ENCODE measurements around the gene COL23A1. TPM values are rescaled to one million over a fixed set of nuclear protein-coding genes. Genes with fewer than 3 reads are reported as not detected.

Gene COL23A1
- polyA plus RNA-seq, 2 of the 4 experiments (the other 2 are of a cell fraction) = not detected

DNA sequence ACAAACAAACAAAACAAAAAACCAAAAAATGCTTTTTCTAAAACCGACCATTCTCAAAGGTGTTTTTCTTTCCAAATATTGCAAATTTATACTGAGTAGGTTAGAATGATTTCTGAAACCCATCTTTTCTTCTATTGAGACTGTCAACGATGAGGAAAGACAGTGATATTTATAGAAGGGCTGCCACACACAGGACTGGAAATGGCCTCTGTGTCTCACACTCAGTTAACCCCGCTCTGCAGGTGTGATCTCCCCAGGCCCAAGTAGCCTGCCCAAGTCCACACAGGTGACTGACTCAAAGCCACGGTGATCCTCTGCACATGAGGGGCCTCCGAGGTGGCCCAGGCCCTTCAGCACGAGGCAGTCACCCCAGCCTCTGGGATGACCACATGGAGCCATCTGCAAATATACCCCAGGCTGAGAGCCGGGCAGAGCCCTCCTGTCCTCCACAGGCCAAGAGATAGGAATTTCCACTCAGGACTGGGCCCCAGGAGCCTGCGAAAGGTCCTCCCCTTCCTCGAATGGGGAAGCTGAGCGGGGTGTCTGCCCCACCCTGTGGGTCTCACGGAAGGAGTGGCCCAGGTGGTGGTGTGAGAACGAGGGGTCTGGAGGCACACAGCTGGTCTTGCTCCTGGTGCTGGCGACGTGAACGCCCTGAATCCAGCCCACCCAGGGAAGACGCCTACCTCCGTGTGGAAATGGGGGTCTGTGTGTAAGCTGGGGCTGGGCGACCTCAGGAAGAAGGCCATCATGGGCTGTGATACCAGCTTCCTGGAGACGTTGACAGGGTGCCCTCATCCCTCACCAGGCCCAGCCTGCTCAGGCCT lies 304.6 kb downstream of the COL23A1 start:
- ChIA-PET CTCF (interaction anchor here (0.6 to 1.3 kb wide), 3 partner anchors 9 to 183 kb away, joined by 3 to 4 read pairs (median 3); no protein-coding TSS in a partner anchor), POLR2A (no interaction called here)
- TF ChIP-seq SREBF2 (IDR thresholded peaks at IDR 0.05) = no peak
- no peak for TF ChIP-seq CHD4 (IDR thresholded peaks at IDR 0.05; ENCODE audit: borderline replicate concordance)
- TF ChIP-seq, protein P1, sequence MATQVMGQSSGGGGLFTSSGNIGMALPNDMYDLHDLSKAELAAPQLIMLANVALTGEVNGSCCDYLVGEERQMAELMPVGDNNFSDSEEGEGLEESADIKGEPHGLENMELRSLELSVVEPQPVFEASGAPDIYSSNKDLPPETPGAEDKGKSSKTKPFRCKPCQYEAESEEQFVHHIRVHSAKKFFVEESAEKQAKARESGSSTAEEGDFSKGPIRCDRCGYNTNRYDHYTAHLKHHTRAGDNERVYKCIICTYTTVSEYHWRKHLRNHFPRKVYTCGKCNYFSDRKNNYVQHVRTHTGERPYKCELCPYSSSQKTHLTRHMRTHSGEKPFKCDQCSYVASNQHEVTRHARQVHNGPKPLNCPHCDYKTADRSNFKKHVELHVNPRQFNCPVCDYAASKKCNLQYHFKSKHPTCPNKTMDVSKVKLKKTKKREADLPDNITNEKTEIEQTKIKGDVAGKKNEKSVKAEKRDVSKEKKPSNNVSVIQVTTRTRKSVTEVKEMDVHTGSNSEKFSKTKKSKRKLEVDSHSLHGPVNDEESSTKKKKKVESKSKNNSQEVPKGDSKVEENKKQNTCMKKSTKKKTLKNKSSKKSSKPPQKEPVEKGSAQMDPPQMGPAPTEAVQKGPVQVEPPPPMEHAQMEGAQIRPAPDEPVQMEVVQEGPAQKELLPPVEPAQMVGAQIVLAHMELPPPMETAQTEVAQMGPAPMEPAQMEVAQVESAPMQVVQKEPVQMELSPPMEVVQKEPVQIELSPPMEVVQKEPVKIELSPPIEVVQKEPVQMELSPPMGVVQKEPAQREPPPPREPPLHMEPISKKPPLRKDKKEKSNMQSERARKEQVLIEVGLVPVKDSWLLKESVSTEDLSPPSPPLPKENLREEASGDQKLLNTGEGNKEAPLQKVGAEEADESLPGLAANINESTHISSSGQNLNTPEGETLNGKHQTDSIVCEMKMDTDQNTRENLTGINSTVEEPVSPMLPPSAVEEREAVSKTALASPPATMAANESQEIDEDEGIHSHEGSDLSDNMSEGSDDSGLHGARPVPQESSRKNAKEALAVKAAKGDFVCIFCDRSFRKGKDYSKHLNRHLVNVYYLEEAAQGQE (IDR thresholded peaks at IDR 0.05) = no peak
- TF ChIP-seq HDAC2 (IDR thresholded peaks at IDR 0.05) = no peak
- no peak for TF ChIP-seq EHF (CRISPR knock-in tag; IDR thresholded peaks at IDR 0.05)
- TF ChIP-seq, protein P2, sequence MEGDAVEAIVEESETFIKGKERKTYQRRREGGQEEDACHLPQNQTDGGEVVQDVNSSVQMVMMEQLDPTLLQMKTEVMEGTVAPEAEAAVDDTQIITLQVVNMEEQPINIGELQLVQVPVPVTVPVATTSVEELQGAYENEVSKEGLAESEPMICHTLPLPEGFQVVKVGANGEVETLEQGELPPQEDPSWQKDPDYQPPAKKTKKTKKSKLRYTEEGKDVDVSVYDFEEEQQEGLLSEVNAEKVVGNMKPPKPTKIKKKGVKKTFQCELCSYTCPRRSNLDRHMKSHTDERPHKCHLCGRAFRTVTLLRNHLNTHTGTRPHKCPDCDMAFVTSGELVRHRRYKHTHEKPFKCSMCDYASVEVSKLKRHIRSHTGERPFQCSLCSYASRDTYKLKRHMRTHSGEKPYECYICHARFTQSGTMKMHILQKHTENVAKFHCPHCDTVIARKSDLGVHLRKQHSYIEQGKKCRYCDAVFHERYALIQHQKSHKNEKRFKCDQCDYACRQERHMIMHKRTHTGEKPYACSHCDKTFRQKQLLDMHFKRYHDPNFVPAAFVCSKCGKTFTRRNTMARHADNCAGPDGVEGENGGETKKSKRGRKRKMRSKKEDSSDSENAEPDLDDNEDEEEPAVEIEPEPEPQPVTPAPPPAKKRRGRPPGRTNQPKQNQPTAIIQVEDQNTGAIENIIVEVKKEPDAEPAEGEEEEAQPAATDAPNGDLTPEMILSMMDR (IDR thresholded peaks at IDR 0.05) = no peak
- no peak for TF ChIP-seq MAFK (IDR thresholded peaks at IDR 0.05; ENCODE audit: partially characterized antibody)
- no peak for TF ChIP-seq NPAS2 (CRISPR knock-in tag; IDR thresholded peaks at IDR 0.05; ENCODE audit: borderline replicate concordance)
- TF ChIP-seq, protein P3, sequence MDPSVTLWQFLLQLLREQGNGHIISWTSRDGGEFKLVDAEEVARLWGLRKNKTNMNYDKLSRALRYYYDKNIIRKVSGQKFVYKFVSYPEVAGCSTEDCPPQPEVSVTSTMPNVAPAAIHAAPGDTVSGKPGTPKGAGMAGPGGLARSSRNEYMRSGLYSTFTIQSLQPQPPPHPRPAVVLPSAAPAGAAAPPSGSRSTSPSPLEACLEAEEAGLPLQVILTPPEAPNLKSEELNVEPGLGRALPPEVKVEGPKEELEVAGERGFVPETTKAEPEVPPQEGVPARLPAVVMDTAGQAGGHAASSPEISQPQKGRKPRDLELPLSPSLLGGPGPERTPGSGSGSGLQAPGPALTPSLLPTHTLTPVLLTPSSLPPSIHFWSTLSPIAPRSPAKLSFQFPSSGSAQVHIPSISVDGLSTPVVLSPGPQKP (IDR thresholded peaks at IDR 0.05; ENCODE audit: low read depth, low read length) = no peak
- TF ChIP-seq, protein P4, sequence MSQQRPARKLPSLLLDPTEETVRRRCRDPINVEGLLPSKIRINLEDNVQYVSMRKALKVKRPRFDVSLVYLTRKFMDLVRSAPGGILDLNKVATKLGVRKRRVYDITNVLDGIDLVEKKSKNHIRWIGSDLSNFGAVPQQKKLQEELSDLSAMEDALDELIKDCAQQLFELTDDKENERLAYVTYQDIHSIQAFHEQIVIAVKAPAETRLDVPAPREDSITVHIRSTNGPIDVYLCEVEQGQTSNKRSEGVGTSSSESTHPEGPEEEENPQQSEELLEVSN (IDR thresholded peaks at IDR 0.05; ENCODE audit: borderline replicate concordance, low read depth) = no peak
- TF ChIP-seq HOXA7 (CRISPR knock-in tag; IDR thresholded peaks at IDR 0.05) = no peak
- no peak for TF ChIP-seq FOXS1 (CRISPR knock-in tag; IDR thresholded peaks at IDR 0.05)
- TF ChIP-seq, protein P5, sequence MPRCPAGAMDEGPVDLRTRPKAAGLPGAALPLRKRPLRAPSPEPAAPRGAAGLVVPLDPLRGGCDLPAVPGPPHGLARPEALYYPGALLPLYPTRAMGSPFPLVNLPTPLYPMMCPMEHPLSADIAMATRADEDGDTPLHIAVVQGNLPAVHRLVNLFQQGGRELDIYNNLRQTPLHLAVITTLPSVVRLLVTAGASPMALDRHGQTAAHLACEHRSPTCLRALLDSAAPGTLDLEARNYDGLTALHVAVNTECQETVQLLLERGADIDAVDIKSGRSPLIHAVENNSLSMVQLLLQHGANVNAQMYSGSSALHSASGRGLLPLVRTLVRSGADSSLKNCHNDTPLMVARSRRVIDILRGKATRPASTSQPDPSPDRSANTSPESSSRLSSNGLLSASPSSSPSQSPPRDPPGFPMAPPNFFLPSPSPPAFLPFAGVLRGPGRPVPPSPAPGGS (IDR thresholded peaks at IDR 0.05) = no peak
- TF ChIP-seq PHF8 (IDR thresholded peaks at IDR 0.05; ENCODE audit: borderline replicate concordance, low read depth) = no peak
- TF ChIP-seq, protein P6, sequence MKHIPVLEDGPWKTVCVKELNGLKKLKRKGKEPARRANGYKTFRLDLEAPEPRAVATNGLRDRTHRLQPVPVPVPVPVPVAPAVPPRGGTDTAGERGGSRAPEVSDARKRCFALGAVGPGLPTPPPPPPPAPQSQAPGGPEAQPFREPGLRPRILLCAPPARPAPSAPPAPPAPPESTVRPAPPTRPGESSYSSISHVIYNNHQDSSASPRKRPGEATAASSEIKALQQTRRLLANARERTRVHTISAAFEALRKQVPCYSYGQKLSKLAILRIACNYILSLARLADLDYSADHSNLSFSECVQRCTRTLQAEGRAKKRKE (CRISPR knock-in tag; IDR thresholded peaks at IDR 0.05; ENCODE audit: low read depth) = no peak
- TF ChIP-seq, protein P7, sequence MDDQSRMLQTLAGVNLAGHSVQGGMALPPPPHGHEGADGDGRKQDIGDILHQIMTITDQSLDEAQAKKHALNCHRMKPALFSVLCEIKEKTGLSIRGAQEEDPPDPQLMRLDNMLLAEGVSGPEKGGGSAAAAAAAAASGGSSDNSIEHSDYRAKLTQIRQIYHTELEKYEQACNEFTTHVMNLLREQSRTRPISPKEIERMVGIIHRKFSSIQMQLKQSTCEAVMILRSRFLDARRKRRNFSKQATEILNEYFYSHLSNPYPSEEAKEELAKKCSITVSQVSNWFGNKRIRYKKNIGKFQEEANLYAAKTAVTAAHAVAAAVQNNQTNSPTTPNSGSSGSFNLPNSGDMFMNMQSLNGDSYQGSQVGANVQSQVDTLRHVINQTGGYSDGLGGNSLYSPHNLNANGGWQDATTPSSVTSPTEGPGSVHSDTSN (IDR thresholded peaks at IDR 0.05) = no peak
- 65% methylated on average over 17 of the region's 19 CpGs for WGBS (ENCODE audit: missing lambda C conversion rate)
- no peak overlapping the region for H3K4me2 ChIP-seq
- DNase-seq (ENCODE audit: low read depth in 1 of 2, low spot score in 1 of 2) = no peak
- no peaks in the 10 kb centered on the region for H3K4me1 ChIP-seq
- no peak for FAIRE-seq
- no peak overlapping the region for H3K4me3 ChIP-seq
- H3K9me3 ChIP-seq = peaks cover 6% of the 10 kb centered on the region; the same call in 2 of the 3 replicates
- ATAC-seq = no peak
- H3K27ac ChIP-seq = no peak overlapping the region

All from A549 (cell line).